Osteocyte (in vitro differentiated cells): ENCODE measurements around the gene DBP. TPM values are rescaled to one million over a fixed set of nuclear protein-coding genes. Genes with fewer than 3 reads are reported as not detected.
"Not testable (repeated sequence)": the region's sequence is repeated elsewhere in the genome, so short reads cannot be mapped to it uniquely, and the experiment has no call there.

Source experiments
- DNase-seq: peaks from one replicate; pipeline ENCODE4 v3.0.0; 2021; ENCODE audit warnings: mixed read lengths; ENCODE audit not compliant: unreplicated experiment; ENCODE audit errors: extremely low spot score
- H3K27ac Mint-ChIP-seq: one replicate; pipeline ENCODE4 v1.8.0; 2021; ENCODE audit warnings: mild to moderate bottlenecking, mixed read lengths; ENCODE audit not compliant: unreplicated experiment
- H3K27me3 Mint-ChIP-seq: one replicate; pipeline ENCODE4 v1.8.0; 2021; ENCODE audit warnings: mixed read lengths; ENCODE audit not compliant: unreplicated experiment
- H3K36me3 Mint-ChIP-seq: one replicate; pipeline ENCODE4 v1.8.0; 2021; ENCODE audit warnings: mixed read lengths; ENCODE audit not compliant: unreplicated experiment
- H3K4me1 Mint-ChIP-seq: one replicate; pipeline ENCODE4 v1.8.0; 2021; ENCODE audit warnings: mixed read lengths; ENCODE audit not compliant: unreplicated experiment
- H3K4me3 Mint-ChIP-seq: one replicate; pipeline ENCODE4 v1.8.0; 2021; ENCODE audit warnings: mild to moderate bottlenecking, moderate library complexity, mixed read lengths; ENCODE audit not compliant: unreplicated experiment
- H3K9me3 Mint-ChIP-seq: one replicate; pipeline ENCODE4 v1.8.0; 2021; ENCODE audit warnings: mixed read lengths; ENCODE audit not compliant: unreplicated experiment
- CTCF ChIP-seq: fragments of 200-600 bp; sonication (generic); IDR thresholded peaks from 2 replicates; pipeline ENCODE4 v1.5.0; 2021; ENCODE audit warnings: antibody characterized with exemption, mild to moderate bottlenecking, moderate library complexity
- total RNA-seq: library from RNA; stranded (reverse); gene quantifications from 2 replicates; pipeline ENCODE4 v1.2.1, GENCODE V29; 2021

Gene DBP
- total RNA-seq, 1 donor from 2014 or later, result 20.3 TPM

- Mint-ChIP-seq H3K4me1 (peaks cover 19% of the 10 kb centered on the region), H3K36me3 (no peaks in the 10 kb centered on the region), H3K4me3 (no peak overlapping the region), H3K27me3 (no peaks in the 10 kb centered on the region), H3K9me3 (no peaks in the 10 kb centered on the region), H3K27ac (no peak overlapping the region)
- TF ChIP-seq CTCF, result no peak
- no peak for DNase-seq
These were observed 22.6 kb upstream of the DBP start for GRCh38 chr19:48659768-48660167.

- DNase-seq, result no peak
- H3K27ac Mint-ChIP-seq, result no peak overlapping the region
- peaks cover 26% of the 10 kb centered on the region for H3K4me1 Mint-ChIP-seq
- no peak for TF ChIP-seq CTCF
- H3K27me3 Mint-ChIP-seq, result no peaks in the 10 kb centered on the region
- no peaks in the 10 kb centered on the region for H3K36me3 Mint-ChIP-seq
- no peaks in the 10 kb centered on the region for H3K9me3 Mint-ChIP-seq
- H3K4me3 Mint-ChIP-seq, result no peak overlapping the region
These were observed 21.3 kb upstream of the DBP start for GRCh38 chr19:48658483-48658882.

GRCh38 chr19:48657828-48658227, 20.6 kb upstream of the DBP start:
- not testable (repeated sequence) for H3K36me3 Mint-ChIP-seq, H3K27ac Mint-ChIP-seq, DNase-seq, H3K27me3 Mint-ChIP-seq, H3K9me3 Mint-ChIP-seq, H3K4me3 Mint-ChIP-seq
- peaks cover 26% of the 10 kb centered on the region for H3K4me1 Mint-ChIP-seq

- no peaks in the 10 kb centered on the region for H3K36me3 Mint-ChIP-seq
- no peak for TF ChIP-seq CTCF
- H3K9me3 Mint-ChIP-seq, result no peaks in the 10 kb centered on the region
- no peak overlapping the region for H3K4me3 Mint-ChIP-seq
- H3K27ac Mint-ChIP-seq, result peak overlapping the region; percentile 62
- no peaks in the 10 kb centered on the region for H3K27me3 Mint-ChIP-seq
- DNase-seq, result no peak
- peaks cover 26% of the 10 kb centered on the region for H3K4me1 Mint-ChIP-seq
These were observed 19.8 kb upstream of the DBP start for GRCh38 chr19:48656840-48657474.

- no peaks in the 10 kb centered on the region for H3K27me3 Mint-ChIP-seq
- peak overlapping the region; percentile 67 for H3K27ac Mint-ChIP-seq
- H3K36me3 Mint-ChIP-seq, result no peaks in the 10 kb centered on the region
- H3K9me3 Mint-ChIP-seq, result no peaks in the 10 kb centered on the region
- no peak overlapping the region for H3K4me3 Mint-ChIP-seq
- DNase-seq, result no peak
- TF ChIP-seq CTCF, result no peak
- H3K4me1 Mint-ChIP-seq, result peaks cover 25% of the 10 kb centered on the region
These were observed 17.3 kb upstream of the DBP start for GRCh38 chr19:48654299-48655059.
